SU-DHL-6 (cell line): ENCODE results near the gene STK26.

ENCODE experiments used
- EZH2phosphoT487 ChIP-seq: fragments of 200-600 bp; sonication (generic), shearing (Covaris generic); conservative IDR thresholded peaks from 2 replicates; pipeline ENCODE4 v1.6.1; 2018; ENCODE audit warnings: mild to moderate bottlenecking, antibody characterized with exemption, low read length, moderate library complexity, mixed read lengths
- TF ChIP-seq, protein P1 (sequence below): fragments of 200-600 bp; sonication (generic); IDR thresholded peaks from one replicate; pipeline ENCODE4 v1.5.1; 2017; ENCODE audit warnings: antibody characterized with exemption, mild to moderate bottlenecking, low read length, moderate library complexity; ENCODE audit not compliant: insufficient read depth, poor library complexity, severe bottlenecking

GRCh38 chrX:131977619-131978018, 45.5 kb upstream of the STK26 start:
- TF ChIP-seq, protein P1, sequence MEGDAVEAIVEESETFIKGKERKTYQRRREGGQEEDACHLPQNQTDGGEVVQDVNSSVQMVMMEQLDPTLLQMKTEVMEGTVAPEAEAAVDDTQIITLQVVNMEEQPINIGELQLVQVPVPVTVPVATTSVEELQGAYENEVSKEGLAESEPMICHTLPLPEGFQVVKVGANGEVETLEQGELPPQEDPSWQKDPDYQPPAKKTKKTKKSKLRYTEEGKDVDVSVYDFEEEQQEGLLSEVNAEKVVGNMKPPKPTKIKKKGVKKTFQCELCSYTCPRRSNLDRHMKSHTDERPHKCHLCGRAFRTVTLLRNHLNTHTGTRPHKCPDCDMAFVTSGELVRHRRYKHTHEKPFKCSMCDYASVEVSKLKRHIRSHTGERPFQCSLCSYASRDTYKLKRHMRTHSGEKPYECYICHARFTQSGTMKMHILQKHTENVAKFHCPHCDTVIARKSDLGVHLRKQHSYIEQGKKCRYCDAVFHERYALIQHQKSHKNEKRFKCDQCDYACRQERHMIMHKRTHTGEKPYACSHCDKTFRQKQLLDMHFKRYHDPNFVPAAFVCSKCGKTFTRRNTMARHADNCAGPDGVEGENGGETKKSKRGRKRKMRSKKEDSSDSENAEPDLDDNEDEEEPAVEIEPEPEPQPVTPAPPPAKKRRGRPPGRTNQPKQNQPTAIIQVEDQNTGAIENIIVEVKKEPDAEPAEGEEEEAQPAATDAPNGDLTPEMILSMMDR: no peak
- TF ChIP-seq EZH2phosphoT487: no peak
